Measurements from ENCODE around the gene MBNL2.

MBNL2 gene

DNA sequence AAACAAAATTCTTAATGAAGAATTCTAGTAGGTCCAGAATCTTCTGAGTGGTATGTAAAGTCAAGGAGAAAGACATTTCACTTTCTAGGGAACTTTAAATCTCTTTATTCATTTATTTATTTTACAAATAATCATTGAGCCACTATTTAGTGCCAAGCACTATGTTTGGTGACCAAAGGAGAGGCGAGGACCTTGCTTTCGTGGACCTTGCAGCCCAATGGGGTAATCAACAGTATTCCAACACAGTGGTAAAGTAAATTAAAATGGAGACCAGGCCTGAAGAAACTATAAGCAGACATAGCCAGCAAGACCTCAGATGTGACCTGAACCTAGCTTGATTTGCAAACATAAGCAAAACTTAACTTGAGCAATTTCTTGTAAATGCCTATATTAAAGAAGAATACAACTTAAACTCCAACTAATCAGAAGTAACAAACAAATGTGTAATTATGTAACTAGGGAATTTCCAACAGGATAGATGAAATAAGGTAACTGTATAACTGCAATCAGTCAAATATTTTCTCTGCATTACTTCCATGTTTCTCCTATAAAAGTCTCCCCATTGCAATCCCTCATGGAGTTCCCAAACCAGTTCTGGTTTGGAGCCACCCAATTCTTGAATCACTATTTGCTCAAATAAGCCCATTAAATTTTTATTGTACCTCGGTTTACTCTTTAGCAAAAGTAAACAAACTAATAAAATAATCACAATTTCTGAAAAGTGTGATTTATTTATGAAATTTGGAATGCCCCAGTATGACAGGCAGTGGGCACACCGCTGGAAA is 67.6 kb downstream of the MBNL2 start:
- Mint-ChIP-seq H3K9me3 (no peaks in the 10 kb centered on the region), H3K27ac (peak overlapping the region; percentile 94), H3K4me3 (no peak overlapping the region), H3K27me3 (no peaks in the 10 kb centered on the region), H3K4me1 (ENCODE audit: low read depth) (peaks cover 54% of the 10 kb centered on the region), H3K36me3 (ENCODE audit: low read depth) (peaks cover 9% of the 10 kb centered on the region)
- no peak for DNase-seq

- no peaks in the 10 kb centered on the region for H3K27me3 Mint-ChIP-seq
- DNase-seq = no peak
- peaks cover 54% of the 10 kb centered on the region for H3K4me1 Mint-ChIP-seq (ENCODE audit: low read depth)
- no peak overlapping the region for H3K4me3 Mint-ChIP-seq
- no peaks in the 10 kb centered on the region for H3K9me3 Mint-ChIP-seq
- peaks cover 12% of the 10 kb centered on the region for H3K36me3 Mint-ChIP-seq (ENCODE audit: low read depth)
- no peak overlapping the region for H3K27ac Mint-ChIP-seq
Measured at GRCh38 chr13:97295283-97296182, 73.4 kb downstream of the MBNL2 start.

DNA sequence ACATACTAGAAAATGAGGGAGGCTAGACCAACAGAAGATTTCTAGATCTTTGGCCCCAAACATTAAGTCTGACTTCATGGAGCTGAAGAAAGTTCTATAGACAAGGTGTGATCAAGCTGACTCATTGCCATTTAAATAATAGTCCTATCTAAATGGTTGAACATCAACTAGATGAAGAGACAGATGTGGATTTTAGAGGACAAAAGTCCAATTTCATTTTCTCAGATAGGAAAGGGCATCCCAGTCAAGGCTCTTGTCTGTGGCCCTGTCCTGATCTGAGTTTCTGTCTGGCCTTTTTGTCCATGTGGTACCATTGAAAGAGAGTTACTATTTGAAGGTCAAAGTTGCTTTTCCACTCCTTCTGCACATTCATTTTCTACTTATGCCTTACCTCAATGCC is 74.6 kb downstream of the MBNL2 start:
- DNase-seq = no peak
- no peak overlapping the region for H3K4me3 Mint-ChIP-seq
- peaks cover 8% of the 10 kb centered on the region for H3K36me3 Mint-ChIP-seq (ENCODE audit: low read depth)
- no peaks in the 10 kb centered on the region for H3K27me3 Mint-ChIP-seq
- H3K9me3 Mint-ChIP-seq = no peaks in the 10 kb centered on the region
- H3K4me1 Mint-ChIP-seq (ENCODE audit: low read depth) = peaks cover 47% of the 10 kb centered on the region
- H3K27ac Mint-ChIP-seq = no peak overlapping the region

DNA sequence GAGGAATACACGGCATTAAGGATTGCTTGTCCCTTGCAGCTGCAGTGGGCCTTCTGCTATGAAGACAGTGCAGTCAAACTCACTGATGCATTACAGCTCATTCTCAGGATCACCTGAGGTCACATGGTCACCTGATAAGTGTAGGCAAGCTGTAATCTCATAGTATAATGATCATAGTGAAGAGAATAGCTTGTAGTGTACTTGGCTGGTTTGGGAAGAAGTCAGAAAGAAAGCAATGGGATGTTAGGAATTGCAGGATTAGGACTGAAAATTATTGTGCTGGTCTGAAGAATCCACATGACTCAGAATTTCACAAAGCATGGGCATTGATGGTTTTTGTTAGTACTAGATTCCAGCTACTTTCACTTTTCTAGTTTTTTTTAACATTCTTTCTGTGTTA is 76.7 kb downstream of the MBNL2 start:
- Mint-ChIP-seq H3K36me3 (ENCODE audit: low read depth) (peaks cover 6% of the 10 kb centered on the region), H3K4me1 (ENCODE audit: low read depth) (peaks cover 41% of the 10 kb centered on the region), H3K27ac (no peak overlapping the region), H3K9me3 (no peaks in the 10 kb centered on the region), H3K27me3 (no peaks in the 10 kb centered on the region), H3K4me3 (no peak overlapping the region)
- DNase-seq = no peak

GRCh38 chr13:97300871-97301270 is 78.7 kb downstream of the MBNL2 start:
- H3K27me3 Mint-ChIP-seq = no peaks in the 10 kb centered on the region

DNA sequence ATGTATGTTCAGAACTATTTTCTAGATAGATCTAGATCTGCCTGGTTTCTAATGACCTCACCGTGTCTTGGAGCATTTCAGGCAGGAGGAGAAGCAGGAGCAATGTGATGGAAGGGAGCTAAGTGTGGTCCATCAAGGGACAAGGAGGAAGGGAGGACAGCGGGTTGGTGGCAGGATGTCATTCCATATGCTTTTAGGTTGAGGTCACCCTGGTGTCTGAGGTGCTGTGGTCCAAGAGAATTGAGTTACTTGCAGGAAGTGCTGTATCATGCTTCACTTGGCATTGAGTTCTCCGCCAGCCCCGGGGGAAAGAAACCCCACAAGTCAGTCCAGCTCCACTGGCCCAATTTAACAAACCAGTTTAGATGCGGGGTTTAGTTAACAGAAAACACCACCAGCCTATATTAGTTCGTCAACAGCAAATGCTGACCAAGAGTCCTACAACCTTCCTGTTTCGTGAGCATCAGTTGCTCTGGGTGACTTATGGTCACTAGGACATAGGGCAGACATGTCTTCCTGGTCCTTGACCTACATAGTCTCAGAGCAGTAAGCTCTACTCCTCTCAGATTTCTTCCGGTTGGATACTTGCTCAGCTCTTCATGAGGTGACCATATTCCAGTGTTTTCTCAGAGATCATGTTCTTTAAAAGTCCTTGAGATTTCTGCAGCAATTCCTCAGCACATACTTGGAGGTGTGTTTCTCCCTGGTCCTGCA is 79.4 kb downstream of the MBNL2 start:
- H3K9me3 Mint-ChIP-seq = no peaks in the 10 kb centered on the region
- no peak overlapping the region for H3K27ac Mint-ChIP-seq
- no peaks in the 10 kb centered on the region for H3K27me3 Mint-ChIP-seq
- H3K4me1 Mint-ChIP-seq (ENCODE audit: low read depth) = peaks cover 20% of the 10 kb centered on the region
- no peak overlapping the region for H3K4me3 Mint-ChIP-seq
- peaks cover 6% of the 10 kb centered on the region for H3K36me3 Mint-ChIP-seq (ENCODE audit: low read depth)
- DNase-seq = no peak

More at GRCh38 chr13:97300871-97301270, 78.7 kb downstream of the MBNL2 start:
- Mint-ChIP-seq H3K4me1 (ENCODE audit: low read depth) (peaks cover 24% of the 10 kb centered on the region), H3K27ac (no peak overlapping the region), H3K9me3 (no peaks in the 10 kb centered on the region), H3K36me3 (ENCODE audit: low read depth) (peaks cover 6% of the 10 kb centered on the region), H3K4me3 (no peak overlapping the region)
- no peak for DNase-seq

DNA sequence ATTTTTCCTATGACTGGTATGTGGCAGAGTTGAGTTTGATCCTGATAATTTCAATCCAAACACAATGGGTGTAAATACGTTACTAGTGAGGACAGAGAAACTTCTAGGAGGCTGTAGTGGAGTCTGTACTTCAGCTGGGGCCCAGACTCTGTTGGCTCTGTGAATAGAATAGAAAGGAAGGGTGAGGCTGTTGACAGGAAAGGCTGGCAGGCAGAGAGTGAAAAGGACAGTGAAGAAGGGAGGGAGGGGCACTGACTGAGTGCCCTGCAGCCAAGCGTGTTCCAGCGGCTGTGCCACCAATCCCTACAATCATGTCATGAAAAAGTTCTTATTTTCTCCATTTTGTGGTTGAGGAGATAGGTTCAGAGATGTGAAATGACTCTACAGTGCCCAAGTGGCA is 80.5 kb downstream of the MBNL2 start:
- H3K4me1 Mint-ChIP-seq (ENCODE audit: low read depth) = peaks cover 11% of the 10 kb centered on the region
- DNase-seq = no peak
- no peaks in the 10 kb centered on the region for H3K27me3 Mint-ChIP-seq
- peaks cover 1% of the 10 kb centered on the region for H3K36me3 Mint-ChIP-seq (ENCODE audit: low read depth)
- H3K9me3 Mint-ChIP-seq = no peaks in the 10 kb centered on the region
- no peak overlapping the region for H3K27ac Mint-ChIP-seq
- no peak overlapping the region for H3K4me3 Mint-ChIP-seq

DNA sequence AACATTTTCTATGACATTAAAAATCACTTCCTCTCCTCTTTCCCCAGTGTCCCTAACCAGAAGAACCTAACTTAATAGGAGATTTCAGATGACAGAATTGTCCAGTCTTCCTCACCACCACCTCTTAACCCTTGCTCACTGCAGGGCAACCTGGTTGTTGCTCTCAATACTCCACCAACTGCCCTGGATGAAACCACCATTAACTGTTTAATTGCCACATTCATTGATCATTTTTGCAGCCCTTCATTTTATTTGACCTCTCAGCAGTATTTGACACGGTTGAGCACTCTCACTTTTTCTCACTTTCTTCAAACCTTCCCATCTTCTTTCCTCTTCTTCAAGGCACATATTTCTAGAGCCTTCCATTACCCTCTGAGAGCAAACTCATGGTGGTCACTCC is 84.0 kb downstream of the MBNL2 start:
- Mint-ChIP-seq H3K9me3 (no peaks in the 10 kb centered on the region), H3K27me3 (no peaks in the 10 kb centered on the region), H3K27ac (no peak overlapping the region), H3K36me3 (ENCODE audit: low read depth) (peaks cover 4% of the 10 kb centered on the region), H3K4me3 (no peak overlapping the region), H3K4me1 (ENCODE audit: low read depth) (peaks cover 7% of the 10 kb centered on the region)
- no peak for DNase-seq

DNA sequence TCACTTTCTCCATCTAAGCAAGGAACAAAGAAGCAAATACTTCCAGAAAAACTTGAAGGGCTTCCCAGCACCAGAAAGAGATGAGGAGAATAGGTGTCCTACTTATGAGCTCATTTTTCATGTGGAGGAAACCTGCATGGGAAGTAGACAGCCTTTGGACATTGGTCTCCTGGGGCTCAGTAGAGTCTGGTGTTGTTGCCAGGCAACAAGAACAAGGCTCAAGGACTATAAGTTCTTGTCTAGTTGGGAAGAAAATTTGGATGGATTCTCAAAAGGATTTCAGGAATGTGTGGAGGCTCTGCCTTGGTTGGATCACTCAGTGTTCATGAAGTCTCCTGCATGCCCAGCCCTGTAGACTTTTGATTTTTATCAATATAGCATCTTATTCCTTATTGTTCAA is 84.5 kb downstream of the MBNL2 start:
- Mint-ChIP-seq H3K27me3 (no peaks in the 10 kb centered on the region), H3K36me3 (ENCODE audit: low read depth) (peaks cover 4% of the 10 kb centered on the region), H3K9me3 (no peaks in the 10 kb centered on the region), H3K27ac (no peak overlapping the region), H3K4me3 (no peak overlapping the region), H3K4me1 (ENCODE audit: low read depth) (peaks cover 7% of the 10 kb centered on the region)
- no peak for DNase-seq

GRCh38 chr13:97307118-97307881 is 85.2 kb downstream of the MBNL2 start:
- Mint-ChIP-seq H3K9me3 (no peaks in the 10 kb centered on the region), H3K4me1 (ENCODE audit: low read depth) (peaks cover 13% of the 10 kb centered on the region), H3K27ac (no peak overlapping the region), H3K4me3 (no peak overlapping the region), H3K27me3 (no peaks in the 10 kb centered on the region), H3K36me3 (ENCODE audit: low read depth) (peaks cover 5% of the 10 kb centered on the region)
- no peak for DNase-seq

DNA sequence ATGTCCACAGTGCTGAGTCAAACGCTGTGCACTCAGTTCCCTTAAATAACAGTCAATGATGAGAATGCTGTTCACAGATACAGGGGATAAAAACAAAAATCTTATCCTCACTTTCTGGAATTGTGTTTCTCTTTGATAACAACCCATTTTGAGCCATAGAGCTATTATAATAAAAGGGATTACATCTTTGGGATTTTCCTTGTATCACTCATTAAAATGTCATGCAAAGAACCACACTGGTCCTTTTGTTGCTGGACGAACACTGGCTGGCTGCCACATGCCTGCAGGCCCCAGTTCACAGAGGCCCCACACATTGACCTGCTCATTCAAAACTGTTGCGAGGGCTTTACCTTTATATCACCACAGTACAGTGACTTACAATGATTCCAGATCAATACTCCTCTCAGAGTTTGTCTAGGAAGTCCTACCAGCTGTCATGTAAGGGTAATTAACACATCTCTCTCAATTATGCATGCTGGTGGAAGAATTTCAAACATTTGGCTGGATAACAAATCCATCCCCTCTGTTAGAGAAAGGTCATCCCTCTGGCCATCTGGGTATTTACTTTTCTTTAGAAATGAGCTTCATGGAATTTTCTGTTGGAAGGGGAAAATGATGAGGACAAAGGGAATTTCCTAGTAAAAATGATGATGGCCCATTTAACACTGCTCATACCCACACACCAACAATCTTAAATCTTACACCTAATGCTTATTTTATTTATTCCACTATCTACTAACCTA is 85.9 kb downstream of the MBNL2 start:
- H3K27me3 Mint-ChIP-seq = no peaks in the 10 kb centered on the region
- no peak for DNase-seq
- peaks cover 6% of the 10 kb centered on the region for H3K36me3 Mint-ChIP-seq (ENCODE audit: low read depth)
- peaks cover 13% of the 10 kb centered on the region for H3K4me1 Mint-ChIP-seq (ENCODE audit: low read depth)
- no peak overlapping the region for H3K27ac Mint-ChIP-seq
- H3K9me3 Mint-ChIP-seq = no peaks in the 10 kb centered on the region
- H3K4me3 Mint-ChIP-seq = no peak overlapping the region

DNA sequence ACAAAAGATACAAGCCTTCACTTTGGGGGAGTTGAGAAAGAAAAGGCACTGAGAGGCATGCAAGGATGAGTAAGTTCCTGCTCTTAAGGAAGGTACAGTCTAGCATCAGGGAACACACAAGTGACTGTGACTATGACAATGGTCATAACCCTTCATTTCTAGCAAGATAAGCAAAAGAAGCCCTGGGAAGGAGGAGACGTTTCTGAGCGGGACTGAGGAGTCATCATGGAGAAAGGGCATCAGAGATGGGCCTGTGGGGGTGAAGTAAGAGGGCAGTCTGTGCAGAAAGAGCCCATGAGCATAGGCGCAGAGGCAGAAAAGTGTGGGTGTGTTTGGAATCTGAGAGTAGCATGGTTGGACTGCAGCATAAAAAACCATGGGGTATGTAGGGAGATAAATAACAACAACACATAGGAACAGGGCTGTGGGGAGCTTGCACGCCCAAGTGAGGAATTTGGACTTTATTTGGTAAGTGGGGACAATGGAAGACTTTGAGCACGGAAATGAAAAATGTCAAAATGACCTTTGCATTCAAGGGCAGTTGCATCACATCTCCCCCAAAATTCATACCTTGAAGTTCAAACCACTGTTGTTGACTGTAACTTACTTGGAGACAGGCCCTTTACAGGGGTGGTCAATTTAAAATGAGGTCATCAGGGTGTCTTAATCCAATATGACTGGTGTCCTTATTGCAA is 86.7 kb downstream of the MBNL2 start:
- DNase-seq = no peak
- Mint-ChIP-seq H3K9me3 (no peaks in the 10 kb centered on the region), H3K36me3 (ENCODE audit: low read depth) (peaks cover 6% of the 10 kb centered on the region), H3K4me3 (no peak overlapping the region), H3K4me1 (ENCODE audit: low read depth) (peaks cover 13% of the 10 kb centered on the region), H3K27ac (no peak overlapping the region), H3K27me3 (no peaks in the 10 kb centered on the region)

- H3K4me1 Mint-ChIP-seq (ENCODE audit: low read depth) = peaks cover 18% of the 10 kb centered on the region
- H3K27ac Mint-ChIP-seq = no peak overlapping the region
- DNase-seq = no peak
- H3K4me3 Mint-ChIP-seq = no peak overlapping the region
- H3K27me3 Mint-ChIP-seq = no peaks in the 10 kb centered on the region
- peaks cover 6% of the 10 kb centered on the region for H3K36me3 Mint-ChIP-seq (ENCODE audit: low read depth)
- no peaks in the 10 kb centered on the region for H3K9me3 Mint-ChIP-seq
Measured at GRCh38 chr13:97310809-97311436, 88.8 kb downstream of the MBNL2 start.
